T-cell (primary cell): ENCODE measurements around the gene KCNE1. TPM values are rescaled to one million over a fixed set of nuclear protein-coding genes. Genes with fewer than 3 reads are reported as not detected.
"Not testable (repeated sequence)": the region's sequence is repeated elsewhere in the genome, so short reads cannot be mapped to it uniquely, and the experiment has no call there.

Source experiments
- ATAC-seq, 4 experiments: fragments of 200-7000 bp in 3 of 4; fragments of 150-1000 bp in 1 of 4; cut with Tn5 transposase; replicated peaks in 1 of 4; 1 replicate in 3 of 4; 2 replicates in 1 of 4; pipeline ENCODE4 v1.10.0; 2021; ENCODE audit warnings: moderate library complexity in 3 of 4, mild to moderate bottlenecking in 2 of 4, moderate number of reproducible peaks in 1 of 4
- CTCF ChIA-PET, 2 donors: fragments of 300-600 bp; sonication (Branson Sonifier 250); formaldehyde crosslinking; loops; one replicate each; lab custom pipeline; 2022; ENCODE audit warnings: antibody characterized with exemption in 2 of 2; lab: Charles Lee
- POLR2A ChIA-PET, 2 donors: fragments of 300-600 bp; sonication (Branson Sonifier 250); formaldehyde crosslinking; loops; one replicate each; lab custom pipeline; 2022; ENCODE audit warnings: antibody characterized with exemption in 2 of 2; lab: Charles Lee
- DNase-seq, 35 experiments: peaks; one replicate each; pipeline versions ENCODE4 v3.0.0 to v3.0.0-alpha.2; 2013 to 2023
- H3K27ac ChIP-seq: one replicate; pipeline ENCODE4 v1.5.1; 2013; ENCODE audit warnings: low read length
- H3K27me3 ChIP-seq, 2 experiments: replicated peaks in 1 of 2; 1 replicate in 1 of 2; 2 replicates in 1 of 2; pipeline versions ENCODE4 v1.6.1 to v1.7.0; 2013; ENCODE audit warnings: low read length in 1 of 2, mixed read lengths in 1 of 2; ENCODE audit not compliant: control insufficient read depth in 2 of 2, insufficient read depth in 2 of 2; ENCODE audit errors: extremely low read depth in 1 of 2
- H3K36me3 ChIP-seq, 2 donors: 1 replicate in 1 of 2; 2 replicates in 1 of 2; pipeline versions ENCODE4 v1.6.1 to v1.7.0; 2013; ENCODE audit warnings: low read length in 1 of 2; ENCODE audit not compliant: control insufficient read depth in 2 of 2, insufficient read depth in 1 of 2; ENCODE audit errors: extremely low read depth in 1 of 2
- H3K4me1 ChIP-seq, 2 experiments: 1 replicate in 1 of 2; 2 replicates in 1 of 2; pipeline versions ENCODE4 v1.6.1 to v1.7.0; 2013; ENCODE audit warnings: low read length in 2 of 2, mixed read lengths in 1 of 2; ENCODE audit not compliant: insufficient read depth in 2 of 2, control insufficient read depth in 1 of 2; ENCODE audit errors: extremely low read depth in 1 of 2
- H3K4me3 ChIP-seq, 2 donors: 1 replicate in 1 of 2; 2 replicates in 1 of 2; pipeline versions ENCODE4 v1.5.1 to v1.7.0; 2013; ENCODE audit warnings: mild to moderate bottlenecking in 2 of 2, low read length in 1 of 2, moderate library complexity in 1 of 2; ENCODE audit not compliant: control insufficient read depth in 1 of 2; ENCODE audit errors: extremely low read depth in 1 of 2
- H3K9me3 ChIP-seq: 2 replicates; pipeline ENCODE4 v1.7.0; 2013
- H3K27ac Mint-ChIP-seq, 2 donors: one replicate each; pipeline ENCODE4 v1.8.0; 2020 to 2021; ENCODE audit warnings: mild to moderate bottlenecking in 2 of 2, mixed read lengths in 2 of 2
- H3K27me3 Mint-ChIP-seq, 2 donors: one replicate each; pipeline ENCODE4 v1.8.0; 2021 to 2022; ENCODE audit warnings: mixed read lengths in 2 of 2
- H3K36me3 Mint-ChIP-seq: one replicate; pipeline ENCODE4 v1.8.0; 2021; ENCODE audit warnings: mixed read lengths
- H3K4me1 Mint-ChIP-seq, 3 donors: one replicate each; pipeline ENCODE4 v1.8.0; 2020 to 2022; ENCODE audit warnings: mixed read lengths in 3 of 3, mild to moderate bottlenecking in 1 of 3
- H3K4me3 Mint-ChIP-seq, 3 donors: one replicate each; pipeline ENCODE4 v1.8.0; 2020 to 2022; ENCODE audit warnings: mild to moderate bottlenecking in 3 of 3, mixed read lengths in 3 of 3, moderate library complexity in 3 of 3
- H3K9me3 Mint-ChIP-seq, 3 donors: one replicate each; pipeline ENCODE4 v1.8.0; 2020 to 2022; ENCODE audit warnings: mixed read lengths in 3 of 3
- WGBS: methylation state at CpG from one replicate; pipeline ENCODE4 v1.1.5; 2013; ENCODE audit warnings: missing lambda C conversion rate; ENCODE audit not compliant: insufficient coverage; 5-methylcytosine and 5-hydroxymethylcytosine counted together
- total RNA-seq, 35 experiments: library from RNA in 6 of 35; stranded (reverse) in 6 of 35; fragments of 120-200 nt in 1 of 35; gene quantifications; one replicate each; pipeline versions ENCODE4 v1.2.1 to v1.2.4 and lab custom pipeline; 2013 to 2026

Gene KCNE1
- total RNA-seq, 5 donors from 2014 or later (not counting 1 experiment from before 2014, with no cell fraction given), result 0.20 to 0.39 (median 0.32) TPM; not detected in 2

- Histone ChIP-seq H3K4me1 (no peaks in the 10 kb centered on the region), H3K27me3 (no peaks in the 10 kb centered on the region), H3K27ac (no peak overlapping the region), H3K9me3 (no peaks in the 10 kb centered on the region), H3K36me3 (no peaks in the 10 kb centered on the region), H3K4me3 (no peak overlapping the region)
- H3K9me3 Mint-ChIP-seq, result peaks cover 2 to 12% (median 7%) of the 10 kb centered on the region in 3 donors
- ATAC-seq (no peak), DNase-seq (no peak)
- H3K4me1 Mint-ChIP-seq, result no peaks in the 10 kb centered on the region
- no CpG with 5 or more reads among the region's 5 CpGs for WGBS
- peaks cover 10% of the 10 kb centered on the region for H3K36me3 Mint-ChIP-seq
- no peak overlapping the region for H3K4me3 Mint-ChIP-seq
- no peaks in the 10 kb centered on the region for H3K27me3 Mint-ChIP-seq
- no peak overlapping the region for H3K27ac Mint-ChIP-seq
- CTCF ChIA-PET, result no interaction called here
- POLR2A ChIA-PET, result no interaction called here
Measured at GRCh38 chr21:34557261-34557660, 45.3 kb upstream of the KCNE1 start.

- H3K4me3 Mint-ChIP-seq, H3K4me3 ChIP-seq, H3K4me1 Mint-ChIP-seq, DNase-seq, H3K36me3 ChIP-seq, H3K9me3 ChIP-seq, H3K27ac Mint-ChIP-seq, ATAC-seq, CTCF ChIA-PET, H3K27me3 ChIP-seq, H3K4me1 ChIP-seq, POLR2A ChIA-PET, H3K27ac ChIP-seq, H3K27me3 Mint-ChIP-seq: not testable (repeated sequence)
- WGBS, result 100% methylated on average over 1 of the region's 2 CpGs
- Mint-ChIP-seq H3K9me3 (peaks cover 2 to 12% (median 7%) of the 10 kb centered on the region in 3 donors), H3K36me3 (peaks cover 22% of the 10 kb centered on the region)
Measured at GRCh38 chr21:34554670-34555069, 42.7 kb upstream of the KCNE1 start.

GRCh38 chr21:34554227-34554626, 42.2 kb upstream of the KCNE1 start:
- POLR2A ChIA-PET, result no interaction called here
- ATAC-seq (no peak), DNase-seq (no peak)
- H3K4me1 Mint-ChIP-seq, result no peaks in the 10 kb centered on the region
- no peaks in the 10 kb centered on the region for H3K4me1 ChIP-seq
- WGBS, result 75% methylated on average over 1 of the region's 4 CpGs
- no peaks in the 10 kb centered on the region for H3K27me3 ChIP-seq
- no peak overlapping the region for H3K27ac Mint-ChIP-seq
- H3K9me3 ChIP-seq, result no peaks in the 10 kb centered on the region
- H3K36me3 Mint-ChIP-seq, result peaks cover 22% of the 10 kb centered on the region
- CTCF ChIA-PET, result no interaction called here
- no peaks in the 10 kb centered on the region for H3K27me3 Mint-ChIP-seq
- H3K27ac ChIP-seq, result no peak overlapping the region
- no peak overlapping the region for H3K4me3 Mint-ChIP-seq
- H3K4me3 ChIP-seq, result no peak overlapping the region
- H3K9me3 Mint-ChIP-seq, result peaks cover 2 to 12% (median 7%) of the 10 kb centered on the region in 3 donors
- H3K36me3 ChIP-seq, result no peaks in the 10 kb centered on the region

GRCh38 chr21:34553151-34553952, 41.3 kb upstream of the KCNE1 start:
- no peak overlapping the region for H3K27ac Mint-ChIP-seq
- Histone ChIP-seq H3K9me3 (no peaks in the 10 kb centered on the region), H3K27ac (no peak overlapping the region), H3K36me3 (no peaks in the 10 kb centered on the region), H3K27me3 (no peaks in the 10 kb centered on the region), H3K4me3 (no peak overlapping the region), H3K4me1 (no peaks in the 10 kb centered on the region)
- CTCF ChIA-PET, result interaction anchor here in 1 of 2 donors (0.6 kb wide), 1 partner anchor 29 kb away, joined by 4 read pairs; no protein-coding TSS in a partner anchor
- no peaks in the 10 kb centered on the region for H3K27me3 Mint-ChIP-seq
- POLR2A ChIA-PET, result no interaction called here
- H3K4me3 Mint-ChIP-seq, result no peak overlapping the region
- peaks cover 26% of the 10 kb centered on the region for H3K36me3 Mint-ChIP-seq
- peaks cover 2 to 12% (median 7%) of the 10 kb centered on the region in 3 donors for H3K9me3 Mint-ChIP-seq
- no peak for ATAC-seq
- 73% methylated on average over 2 of the region's 9 CpGs for WGBS
- no peaks in the 10 kb centered on the region for H3K4me1 Mint-ChIP-seq
- DNase-seq, result no peak

GRCh38 chr21:34552360-34553098, 40.5 kb upstream of the KCNE1 start:
- no peak overlapping the region for H3K4me3 ChIP-seq
- no peaks in the 10 kb centered on the region for H3K9me3 ChIP-seq
- Mint-ChIP-seq H3K36me3 (peaks cover 26% of the 10 kb centered on the region), H3K9me3 (peaks cover 2 to 12% (median 7%) of the 10 kb centered on the region in 3 donors), H3K4me3 (no peak overlapping the region), H3K27ac (no peak overlapping the region), H3K4me1 (no peaks in the 10 kb centered on the region), H3K27me3 (no peaks in the 10 kb centered on the region)
- CTCF ChIA-PET, result interaction anchor here in 1 of 2 donors (0.6 kb wide), 1 partner anchor 30 kb away, joined by 4 read pairs; no protein-coding TSS in a partner anchor
- ATAC-seq (no peak), DNase-seq (no peak)
- no peaks in the 10 kb centered on the region for H3K27me3 ChIP-seq
- no peaks in the 10 kb centered on the region for H3K36me3 ChIP-seq
- H3K27ac ChIP-seq, result no peak overlapping the region
- no peaks in the 10 kb centered on the region for H3K4me1 ChIP-seq
- 100% methylated on average over 2 of the region's 7 CpGs for WGBS
- POLR2A ChIA-PET, result interaction anchor here in 1 of 2 donors (0.5 kb wide), 1 partner anchor 645 kb away, joined by 3 read pairs; no protein-coding TSS in a partner anchor

- H3K36me3 Mint-ChIP-seq, result peaks cover 26% of the 10 kb centered on the region
- Histone ChIP-seq H3K4me1 (no peaks in the 10 kb centered on the region), H3K4me3 (no peak overlapping the region), H3K36me3 (no peaks in the 10 kb centered on the region), H3K27me3 (no peaks in the 10 kb centered on the region), H3K27ac (no peak overlapping the region), H3K9me3 (no peaks in the 10 kb centered on the region)
- H3K27ac Mint-ChIP-seq, result no peak overlapping the region
- peaks cover 2 to 12% (median 7%) of the 10 kb centered on the region in 3 donors for H3K9me3 Mint-ChIP-seq
- ATAC-seq, result no peak
- DNase-seq, result no peak
- no peak overlapping the region for H3K4me3 Mint-ChIP-seq
- 100% methylated on average over 1 of the region's 2 CpGs for WGBS
- peaks cover 4 to 6% (median 4%) of the 10 kb centered on the region in 3 donors for H3K4me1 Mint-ChIP-seq
- CTCF ChIA-PET, result no interaction called here
- POLR2A ChIA-PET, result no interaction called here
- no peaks in the 10 kb centered on the region for H3K27me3 Mint-ChIP-seq
Measured at GRCh38 chr21:34550182-34550799, 38.3 kb upstream of the KCNE1 start.
